GM12878 (cell line): ENCODE data around the gene PIAS1.

ENCODE experiments used
- EGR1 ChIP-seq, 2 experiments: IDR thresholded peaks; 1 replicate in 1 of 2; 2 replicates in 1 of 2; pipeline ENCODE4 v1.6.1; 2011 to 2012; ENCODE audit warnings: low read depth in 2 of 2, low read length in 2 of 2, borderline replicate concordance in 1 of 2, mild to moderate bottlenecking in 1 of 2, moderate library complexity in 1 of 2
- FOS ChIP-seq: IDR thresholded peaks from 3 replicates; pipeline ENCODE4 v1.6.1; 2011; ENCODE audit warnings: borderline replicate concordance; ENCODE audit not compliant: insufficient read length; ENCODE audit errors: extremely low read depth
- POLR2AphosphoS5 ChIP-seq: IDR thresholded peaks from 2 replicates; pipeline ENCODE4 v1.6.1; 2011; ENCODE audit warnings: mild to moderate bottlenecking, low read length, inconsistent platforms
- POU2F2 ChIP-seq: IDR thresholded peaks from 3 replicates; pipeline ENCODE4 v1.6.1; 2011; ENCODE audit warnings: low read depth, mild to moderate bottlenecking, low read length, borderline replicate concordance
- RAD21 ChIP-seq: IDR thresholded peaks from 2 replicates; pipeline ENCODE4 v1.6.1; 2011; ENCODE audit warnings: mild to moderate bottlenecking, low read depth, low read length, moderate library complexity; ENCODE audit not compliant: insufficient read depth
- SIN3A ChIP-seq: IDR thresholded peaks from 2 replicates; pipeline ENCODE4 v1.6.1; 2012; ENCODE audit warnings: low read depth, low read length, improper control_type of control experiment
- YY1 ChIP-seq: IDR thresholded peaks from 2 replicates; pipeline ENCODE4 v1.6.1; 2011; ENCODE audit warnings: low read depth, mild to moderate bottlenecking, low read length
- TF ChIP-seq, protein P1 (sequence below), 3 experiments: IDR thresholded peaks in 2 of 3; conservative IDR thresholded peaks in 1 of 3; 2 replicates each; pipeline ENCODE4 v1.5.1; 2011; ENCODE audit warnings: low read depth in 3 of 3, low read length in 3 of 3, mild to moderate bottlenecking in 3 of 3, control low read depth in 2 of 3, moderate library complexity in 2 of 3, inconsistent platforms in 1 of 3, mixed read lengths in 1 of 3; ENCODE audit not compliant: control insufficient read depth in 2 of 3, insufficient read depth in 1 of 3; ENCODE audit errors: extremely low read depth in 1 of 3
- TF ChIP-seq, protein P2 (sequence below): IDR thresholded peaks from 2 replicates; pipeline ENCODE4 v1.6.1; 2011; ENCODE audit warnings: borderline replicate concordance, low read depth, mild to moderate bottlenecking, moderate library complexity, mixed read lengths, low read length; ENCODE audit not compliant: insufficient read depth; ENCODE audit errors: extremely low read length

DNA sequence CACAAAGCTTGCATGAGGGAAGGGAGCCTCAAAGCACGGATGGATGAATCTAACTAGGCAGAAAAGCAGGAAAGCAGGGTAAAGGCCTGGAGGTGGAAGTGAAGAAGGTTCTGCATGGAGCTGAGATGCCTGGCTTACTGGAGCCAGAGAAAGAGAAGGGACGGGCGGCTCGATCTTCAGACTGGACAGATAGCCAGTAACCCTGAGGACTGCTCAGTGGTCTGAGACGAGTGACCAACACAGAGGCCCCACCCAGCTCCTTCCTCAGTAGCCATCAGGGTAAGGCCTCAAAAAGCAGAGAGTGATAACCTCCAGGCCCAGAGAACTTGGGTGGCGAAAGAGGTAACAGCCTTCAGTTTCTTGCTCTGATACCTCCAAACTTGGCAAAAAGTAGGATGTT is 169.1 kb downstream of the PIAS1 start:
- no peak for TF ChIP-seq POLR2AphosphoS5
- TF ChIP-seq, protein P1, sequence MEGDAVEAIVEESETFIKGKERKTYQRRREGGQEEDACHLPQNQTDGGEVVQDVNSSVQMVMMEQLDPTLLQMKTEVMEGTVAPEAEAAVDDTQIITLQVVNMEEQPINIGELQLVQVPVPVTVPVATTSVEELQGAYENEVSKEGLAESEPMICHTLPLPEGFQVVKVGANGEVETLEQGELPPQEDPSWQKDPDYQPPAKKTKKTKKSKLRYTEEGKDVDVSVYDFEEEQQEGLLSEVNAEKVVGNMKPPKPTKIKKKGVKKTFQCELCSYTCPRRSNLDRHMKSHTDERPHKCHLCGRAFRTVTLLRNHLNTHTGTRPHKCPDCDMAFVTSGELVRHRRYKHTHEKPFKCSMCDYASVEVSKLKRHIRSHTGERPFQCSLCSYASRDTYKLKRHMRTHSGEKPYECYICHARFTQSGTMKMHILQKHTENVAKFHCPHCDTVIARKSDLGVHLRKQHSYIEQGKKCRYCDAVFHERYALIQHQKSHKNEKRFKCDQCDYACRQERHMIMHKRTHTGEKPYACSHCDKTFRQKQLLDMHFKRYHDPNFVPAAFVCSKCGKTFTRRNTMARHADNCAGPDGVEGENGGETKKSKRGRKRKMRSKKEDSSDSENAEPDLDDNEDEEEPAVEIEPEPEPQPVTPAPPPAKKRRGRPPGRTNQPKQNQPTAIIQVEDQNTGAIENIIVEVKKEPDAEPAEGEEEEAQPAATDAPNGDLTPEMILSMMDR (IDR thresholded peaks at IDR 0.05 in 2 of 3, conservative IDR thresholded peaks at IDR 0.05 in 1 of 3; ENCODE audit: control insufficient read depth in 2 of 3, extremely low read depth in 1 of 3, insufficient read depth in 1 of 3, low read depth in 3 of 3, low read length in 3 of 3): no peak
- TF ChIP-seq SIN3A: no peak
- TF ChIP-seq, protein P2, sequence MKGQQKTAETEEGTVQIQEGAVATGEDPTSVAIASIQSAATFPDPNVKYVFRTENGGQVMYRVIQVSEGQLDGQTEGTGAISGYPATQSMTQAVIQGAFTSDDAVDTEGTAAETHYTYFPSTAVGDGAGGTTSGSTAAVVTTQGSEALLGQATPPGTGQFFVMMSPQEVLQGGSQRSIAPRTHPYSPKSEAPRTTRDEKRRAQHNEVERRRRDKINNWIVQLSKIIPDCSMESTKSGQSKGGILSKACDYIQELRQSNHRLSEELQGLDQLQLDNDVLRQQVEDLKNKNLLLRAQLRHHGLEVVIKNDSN: no peak
- no peak for TF ChIP-seq YY1
- no peak for TF ChIP-seq POU2F2
- no peak for TF ChIP-seq FOS
- no peak for TF ChIP-seq EGR1 (IDR thresholded peaks at IDR 0.05; ENCODE audit: borderline replicate concordance in 1 of 2, low read depth in 2 of 2, low read length in 2 of 2)
- no peak for TF ChIP-seq RAD21
